ENCODE data around the gene SPTBN2.

Gene SPTBN2

DNA sequence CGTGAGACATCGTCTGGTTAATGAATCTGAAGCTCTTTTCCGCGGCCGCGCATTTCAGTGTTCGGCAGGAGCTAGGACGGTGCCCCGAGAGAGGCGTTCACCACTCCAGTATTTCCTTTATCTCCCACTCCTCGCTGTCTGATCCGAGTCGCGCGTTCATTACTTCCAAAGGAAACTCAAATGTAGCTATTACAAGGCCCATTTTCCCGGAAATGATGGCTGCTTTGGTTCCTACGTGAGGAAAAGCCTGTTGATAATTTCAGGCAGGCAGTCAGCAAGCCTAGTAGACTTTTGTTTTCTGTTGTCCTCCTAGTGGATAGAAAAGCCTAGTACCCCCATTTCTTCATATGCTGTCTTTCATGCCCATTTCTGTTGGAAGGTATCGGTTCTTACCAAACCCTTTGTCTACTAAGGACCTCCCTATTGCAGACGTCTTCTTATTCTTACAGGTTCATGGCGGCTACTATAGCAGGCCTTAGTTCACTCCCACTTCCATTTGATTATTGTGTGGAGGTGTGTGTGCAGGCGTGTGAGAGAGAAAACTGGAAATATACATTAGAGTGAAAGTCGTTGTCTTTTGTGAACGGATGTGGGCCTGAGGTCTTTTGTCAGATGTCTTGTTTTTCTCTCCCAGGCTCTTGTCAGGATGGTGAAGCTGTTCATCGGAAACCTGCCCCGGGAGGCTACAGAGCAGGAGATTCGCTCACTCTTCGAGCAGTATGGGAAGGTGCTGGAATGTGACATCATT lies 89.8 kb downstream of the SPTBN2 start:
- DNase-seq (ENCODE audit: low read depth in 3 of 3), result no peak

GRCh38 chr11:66638177-66639065 lies 90.6 kb downstream of the SPTBN2 start, which contains the start of gene RBM4:
Gene RBM4 (plus strand): TSS chr11:66638703. CDS start chr11:66639712, 1,009 bp downstream.
- DNase-seq (ENCODE audit: low read depth in 3 of 3), result peak; percentile 92 to 96 (median 93)

- DNase-seq (ENCODE audit: low read depth in 3 of 3), result no peak
Measured at GRCh38 chr11:66637557-66638176, 91.3 kb downstream of the SPTBN2 start.

DNA sequence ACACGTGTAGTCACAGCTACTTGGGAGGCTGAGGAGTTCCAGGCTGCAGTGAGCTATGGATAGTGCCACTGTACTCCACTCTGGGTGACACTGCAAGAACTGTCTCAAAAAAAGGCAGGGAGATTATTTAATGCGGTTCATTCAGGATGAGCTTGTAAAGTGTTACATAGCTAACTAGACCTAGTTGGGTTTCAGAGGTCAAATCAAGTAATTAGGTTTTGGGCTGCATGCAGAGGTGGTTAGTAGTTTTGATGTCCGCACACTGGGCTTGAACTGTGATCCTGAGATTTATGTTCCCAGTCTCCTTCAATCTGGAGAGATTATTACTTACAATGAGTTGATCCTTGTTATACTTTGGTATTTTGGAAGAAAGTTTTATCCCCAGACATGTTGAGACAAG lies 92.6 kb downstream of the SPTBN2 start:
- DNase-seq (ENCODE audit: low read depth in 3 of 3), result no peak
